Measurements from ENCODE around the gene AHRR.
A peak's percentile ranks its signal among the peaks of the same experiment; 100 is the strongest.

The AHRR gene

GRCh38 chr5:427415-428087 is 106.0 kb downstream of the AHRR start:
- H3K4me3 ChIP-seq (ENCODE audit: low read depth, low read length), result no peak overlapping the region
- DNase-seq (ENCODE audit: low read depth), result no peak
- TF ChIP-seq CTCF (IDR thresholded peaks at IDR 0.05; ENCODE audit: control insufficient read depth, extremely low read depth, insufficient read depth), result no peak

GRCh38 chr5:428219-428618 is 106.7 kb downstream of the AHRR start:
- H3K4me3 ChIP-seq (ENCODE audit: low read depth, low read length), result no peak overlapping the region
- DNase-seq (ENCODE audit: low read depth), result no peak
- TF ChIP-seq CTCF (IDR thresholded peaks at IDR 0.05; ENCODE audit: control insufficient read depth, extremely low read depth, insufficient read depth), result no peak

- DNase-seq (ENCODE audit: low read depth), result no peak
- no peak overlapping the region for H3K4me3 ChIP-seq (ENCODE audit: low read depth, low read length)
- no peak for TF ChIP-seq CTCF (IDR thresholded peaks at IDR 0.05; ENCODE audit: control insufficient read depth, extremely low read depth, insufficient read depth)
Measured at GRCh38 chr5:428754-429452, 107.4 kb downstream of the AHRR start.

- DNase-seq (ENCODE audit: low read depth), result no peak
- H3K4me3 ChIP-seq (ENCODE audit: low read depth, low read length), result no peak overlapping the region
- no peak for TF ChIP-seq CTCF (IDR thresholded peaks at IDR 0.05; ENCODE audit: control insufficient read depth, extremely low read depth, insufficient read depth)
Measured at GRCh38 chr5:429453-430188, 108.1 kb downstream of the AHRR start.

GRCh38 chr5:430214-430925 is 108.9 kb downstream of the AHRR start:
- no peak for DNase-seq (ENCODE audit: low read depth)
- H3K4me3 ChIP-seq (ENCODE audit: low read depth, low read length), result no peak overlapping the region
- no peak for TF ChIP-seq CTCF (IDR thresholded peaks at IDR 0.05; ENCODE audit: control insufficient read depth, extremely low read depth, insufficient read depth)

GRCh38 chr5:431001-431710 is 109.6 kb downstream of the AHRR start:
- no peak overlapping the region for H3K4me3 ChIP-seq (ENCODE audit: low read depth, low read length)
- peak; percentile 65 for TF ChIP-seq CTCF (IDR thresholded peaks at IDR 0.05; ENCODE audit: control insufficient read depth, extremely low read depth, insufficient read depth)
- no peak for DNase-seq (ENCODE audit: low read depth)

All from LNCaP clone FGC (cell line).